HepG2 (cell line): ENCODE measurements around the gene SERTM1. TPM values are rescaled to one million over a fixed set of nuclear protein-coding genes. Genes with fewer than 3 reads are reported as not detected.

ENCODE experiments used
- ARID3A ChIP-seq: IDR thresholded peaks from 2 replicates; pipeline ENCODE4 v1.6.1; 2012; ENCODE audit warnings: low read depth, low read length, improper control_type of control experiment
- HNRNPLL ChIP-seq: fragments of 200-400 bp; formaldehyde crosslinking; IDR thresholded peaks from 2 replicates; pipeline ENCODE4 v1.6.1; 2017; ENCODE audit warnings: mild to moderate bottlenecking, low read depth, low read length; ENCODE audit not compliant: poor library complexity, severe bottlenecking
- KDM6A ChIP-seq: IDR thresholded peaks from 2 replicates; pipeline ENCODE4 v1.6.1; 2016; ENCODE audit warnings: low read depth
- MAFF ChIP-seq: IDR thresholded peaks from 2 replicates; pipeline ENCODE4 v1.6.1; 2011; ENCODE audit warnings: low read depth, low read length, improper control_type of control experiment
- MAX ChIP-seq: IDR thresholded peaks from 2 replicates; pipeline ENCODE4 v1.6.1; 2012; ENCODE audit warnings: inconsistent platforms
- NCOA2 ChIP-seq: sonication (generic); formaldehyde crosslinking; IDR thresholded peaks from 2 replicates; pipeline ENCODE4 v1.8.0; 2022; ENCODE audit warnings: inconsistent platforms
- PREB ChIP-seq: sonication (generic); formaldehyde crosslinking; IDR thresholded peaks from 2 replicates; pipeline ENCODE4 v1.4.0; 2020; ENCODE audit warnings: missing genetic modification reagents
- SIN3A ChIP-seq: IDR thresholded peaks from 2 replicates; pipeline ENCODE4 v1.6.1; 2011; ENCODE audit warnings: low read depth, mild to moderate bottlenecking, control low read depth, low read length, borderline replicate concordance
- UBTF ChIP-seq: sonication (generic); formaldehyde crosslinking; IDR thresholded peaks from 2 replicates; pipeline ENCODE4 v1.4.0; 2020; ENCODE audit warnings: mild to moderate bottlenecking, missing genetic modification reagents
- ZNF414 ChIP-seq: sonication (generic); formaldehyde crosslinking; IDR thresholded peaks from 2 replicates; pipeline ENCODE4 v1.5.0; 2020; ENCODE audit warnings: missing genetic modification reagents
- ZNF883 ChIP-seq: sonication (generic); formaldehyde crosslinking; IDR thresholded peaks from 2 replicates; pipeline ENCODE4 v1.5.1; 2020; ENCODE audit warnings: mild to moderate bottlenecking, missing genetic modification reagents; ENCODE audit errors: not compliant biosample characterization
- polyA plus RNA-seq, 8 experiments: library from polyadenylated mRNA; depleted of rRNA in 3 of 8; stranded (reverse) in 7 of 8; unstranded in 1 of 8; fragments of >200 nt; fragmentation: Illumina TruSeq in 4 of 8; extraction: Trizol in 4 of 8; gene quantifications; 2 replicates each; pipeline versions ENCODE4 v1.2.1 to v1.2.3, GENCODE V29; 2011 to 2016; ENCODE audit warnings: low read depth in 4 of 8, missing spikeins in 1 of 8, mixed read lengths in 1 of 8; ENCODE audit not compliant: insufficient read depth in 1 of 8
- total RNA-seq, 5 experiments: library from RNA; depleted of rRNA; stranded (reverse); fragments of >200 nt; fragmentation: Illumina TruSeq; extraction: Trizol; gene quantifications; 2 replicates each; pipeline ENCODE4 v1.2.3, GENCODE V29; 2016; ENCODE audit warnings: low read depth in 1 of 5

SERTM1 gene
- total and polyA plus RNA-seq, 2 of the 13 experiments (the other 11 are each of a cell fraction or from before 2014, with no cell fraction given) = not detected

GRCh38 chr13:36675213-36675536 lies 1.4 kb downstream of the SERTM1 start (continued):
- no peak for TF ChIP-seq MAX
- TF ChIP-seq SIN3A = no peak
- TF ChIP-seq KDM6A (CRISPR knock-in tag) = no peak
- no peak for TF ChIP-seq ZNF883 (CRISPR knock-in tag)
- no peak for TF ChIP-seq MAFF
- no peak for TF ChIP-seq PREB (CRISPR knock-in tag)
- no peak for TF ChIP-seq ARID3A
- TF ChIP-seq NCOA2 (CRISPR knock-in tag) = no peak
- TF ChIP-seq HNRNPLL = no peak
- no peak for TF ChIP-seq ZNF414 (CRISPR knock-in tag)
- no peak for TF ChIP-seq UBTF (CRISPR knock-in tag)
